Measurements from ENCODE around the gene UPF2.

UPF2 gene

GRCh38 chr10:12031404-12031803 lies 11.2 kb downstream of the UPF2 start (continued):
- TF ChIP-seq PATZ1 (CRISPR knock-in tag; IDR thresholded peaks at IDR 0.05; ENCODE audit: borderline replicate concordance) = no peak

- ATAC-seq = no peak
- TF ChIP-seq TSHZ2 (CRISPR knock-in tag; IDR thresholded peaks at IDR 0.05) = no peak
- no peak for TF ChIP-seq PATZ1 (CRISPR knock-in tag; IDR thresholded peaks at IDR 0.05; ENCODE audit: borderline replicate concordance)
- TF ChIP-seq BACH2 (CRISPR knock-in tag; IDR thresholded peaks at IDR 0.05; ENCODE audit: borderline replicate concordance) = no peak
- TF ChIP-seq TOX (CRISPR knock-in tag; IDR thresholded peaks at IDR 0.05; ENCODE audit: borderline replicate concordance) = no peak
- no peak for TF ChIP-seq ESRRG (CRISPR knock-in tag; IDR thresholded peaks at IDR 0.05)
- TF ChIP-seq RARB (CRISPR knock-in tag; IDR thresholded peaks at IDR 0.05) = no peak
- TF ChIP-seq CSRNP3 (CRISPR knock-in tag; IDR thresholded peaks at IDR 0.05) = no peak
- TF ChIP-seq ZC3H10 (CRISPR knock-in tag; IDR thresholded peaks at IDR 0.05) = no peak
- TF ChIP-seq GLIS3 (CRISPR knock-in tag; IDR thresholded peaks at IDR 0.05) = no peak
Measured at GRCh38 chr10:12027539-12027938, 15.1 kb downstream of the UPF2 start.

- no peak for TF ChIP-seq CSDC2 (CRISPR knock-in tag; IDR thresholded peaks at IDR 0.05)
- no peak for TF ChIP-seq PATZ1 (CRISPR knock-in tag; IDR thresholded peaks at IDR 0.05; ENCODE audit: borderline replicate concordance)
- TF ChIP-seq ZNF8 (CRISPR knock-in tag; IDR thresholded peaks at IDR 0.05) = no peak
- no peak for TF ChIP-seq TCF4 (CRISPR knock-in tag; IDR thresholded peaks at IDR 0.05; ENCODE audit: borderline replicate concordance)
- TF ChIP-seq ZFP3 (CRISPR knock-in tag; IDR thresholded peaks at IDR 0.05) = no peak
- no peak for TF ChIP-seq POU6F1 (CRISPR knock-in tag; IDR thresholded peaks at IDR 0.05; ENCODE audit: borderline replicate concordance, low read depth)
- TF ChIP-seq GLIS3 (CRISPR knock-in tag; IDR thresholded peaks at IDR 0.05) = no peak
- no peak for TF ChIP-seq ARNTL (CRISPR knock-in tag; IDR thresholded peaks at IDR 0.05; ENCODE audit: borderline replicate concordance, low read depth)
- no peak for TF ChIP-seq TOX (CRISPR knock-in tag; IDR thresholded peaks at IDR 0.05; ENCODE audit: borderline replicate concordance)
- no peak for TF ChIP-seq SNAI2 (CRISPR knock-in tag; IDR thresholded peaks at IDR 0.05)
- TF ChIP-seq ZC3H10 (CRISPR knock-in tag; IDR thresholded peaks at IDR 0.05) = no peak
- no peak for TF ChIP-seq CSRNP3 (CRISPR knock-in tag; IDR thresholded peaks at IDR 0.05)
- no peak for ATAC-seq
Measured at GRCh38 chr10:12025591-12025990, 17.0 kb downstream of the UPF2 start.
